Measurements from ENCODE around the gene HDAC4.

HDAC4 gene

DNA sequence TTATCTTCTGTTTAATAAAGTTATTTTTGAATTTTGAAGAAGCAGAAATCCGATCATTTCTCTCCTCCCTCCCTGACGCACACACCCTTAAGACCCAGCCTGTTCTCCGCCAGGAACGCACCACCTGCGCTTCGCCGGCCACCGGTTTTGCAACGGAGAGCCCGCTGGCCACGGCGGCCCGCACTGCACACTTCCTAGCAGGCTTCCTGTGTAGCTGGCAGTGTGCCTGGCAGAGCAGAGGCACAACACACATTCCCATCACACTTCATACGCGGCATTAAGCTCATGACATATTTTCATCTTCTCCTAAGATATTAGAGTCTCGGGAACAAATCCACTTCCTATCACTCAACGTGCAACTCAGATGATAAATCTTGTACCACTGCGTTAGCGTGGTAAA lies 148.0 kb downstream of the HDAC4 start:
- DNase-seq (ENCODE audit: low read depth in 2 of 2) = no peak

DNA sequence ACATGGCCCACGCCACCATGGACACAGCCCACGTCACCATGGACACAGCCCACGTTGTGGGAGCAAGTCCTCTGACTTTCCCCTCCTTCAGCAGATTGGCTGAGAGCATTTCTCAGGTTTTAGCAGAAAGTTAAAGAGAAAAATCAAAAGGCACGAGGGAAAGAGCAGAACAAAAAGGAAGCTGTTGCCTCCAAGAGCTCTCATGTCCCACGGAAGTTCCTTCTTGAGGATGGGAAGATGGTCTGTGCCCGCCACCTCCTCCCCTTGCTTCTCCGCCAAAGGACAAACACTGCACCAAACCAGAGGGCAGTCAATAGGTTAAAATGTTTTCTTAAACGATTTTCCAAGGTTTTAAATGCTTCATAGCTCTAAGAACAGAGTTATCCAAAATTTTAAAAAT lies 148.4 kb downstream of the HDAC4 start:
- no peak for DNase-seq (ENCODE audit: low read depth in 2 of 2)

DNA sequence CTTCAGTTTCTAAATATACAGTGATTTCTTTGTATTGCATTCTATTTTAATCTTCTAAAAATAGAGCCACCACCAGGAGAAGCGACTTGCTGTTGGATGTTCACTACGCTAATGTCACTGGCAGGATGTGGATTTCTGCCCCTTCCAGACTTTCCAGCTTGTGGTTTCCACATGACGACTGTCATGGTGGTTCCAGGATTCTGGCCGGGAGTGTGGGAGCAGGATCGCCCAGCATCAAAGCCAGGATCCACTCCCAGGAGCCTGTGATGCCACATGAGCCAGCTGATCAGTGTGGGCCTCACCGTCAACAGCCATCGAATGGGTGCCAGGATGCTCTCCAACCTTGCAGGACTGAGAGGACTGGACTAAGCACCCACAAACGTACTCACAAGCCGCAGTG lies 148.8 kb downstream of the HDAC4 start:
- DNase-seq (ENCODE audit: low read depth in 2 of 2) = no peak

DNA sequence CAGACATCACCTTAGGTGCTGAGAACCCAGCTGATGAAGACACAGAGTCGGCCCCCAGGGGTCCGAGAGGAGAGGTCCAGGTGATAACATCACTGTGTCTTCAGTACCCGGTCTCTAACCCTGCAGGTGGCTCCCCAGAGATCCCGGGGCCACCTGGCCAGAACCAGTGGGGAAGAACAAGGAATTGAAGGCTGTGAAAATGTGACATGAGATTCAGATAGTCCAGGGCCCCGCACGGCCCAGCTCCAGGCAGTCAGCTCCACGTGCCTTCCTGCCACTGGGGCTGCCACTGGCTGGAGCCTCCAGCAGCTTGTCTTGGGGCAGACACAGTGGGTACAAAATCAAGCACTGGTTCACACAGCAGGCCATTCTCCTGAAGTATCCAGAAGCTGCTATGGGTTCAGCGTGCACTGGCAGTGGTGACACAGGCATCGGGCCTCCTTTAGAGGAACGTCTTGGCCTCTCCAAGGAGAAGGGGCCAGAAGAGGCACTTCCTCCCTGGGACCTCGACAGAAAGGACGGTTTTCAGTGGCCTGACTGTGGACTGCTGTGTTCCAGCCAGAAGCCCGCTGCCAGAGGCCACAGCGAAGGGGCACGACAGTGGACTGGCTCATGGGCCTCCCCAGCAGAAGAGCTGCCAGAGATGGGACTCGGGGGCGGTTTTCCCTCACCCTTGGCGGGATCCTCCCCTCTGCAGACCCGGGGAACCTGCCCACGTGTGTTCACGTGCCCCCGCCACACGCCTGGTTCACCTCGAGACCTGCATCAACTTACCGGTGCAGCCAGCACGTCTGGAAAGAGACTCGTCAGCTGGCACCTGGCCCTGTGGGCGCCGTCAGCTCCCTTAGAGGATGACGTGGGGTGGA lies 150.4 kb downstream of the HDAC4 start:
- DNase-seq (ENCODE audit: low read depth in 2 of 2) = no peak

DNA sequence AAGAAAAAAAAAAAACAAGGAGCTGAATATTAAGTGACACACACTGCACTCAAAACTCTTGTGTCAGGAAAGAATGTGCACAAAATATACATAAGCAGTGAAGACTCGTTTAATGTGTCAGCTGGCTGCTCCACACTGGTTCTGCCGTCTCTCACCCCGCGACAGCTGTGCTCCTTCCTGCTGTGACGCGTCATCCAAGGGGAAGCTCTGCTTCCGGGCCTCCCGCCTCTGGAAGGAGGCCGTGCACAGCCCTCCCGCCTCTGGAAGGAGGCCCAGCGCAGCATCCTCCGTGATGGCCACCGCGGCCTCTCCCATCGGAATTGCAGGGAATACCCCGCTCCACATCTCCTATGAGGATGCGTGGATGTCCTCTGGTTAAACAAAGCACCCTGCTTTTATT lies 151.0 kb downstream of the HDAC4 start:
- DNase-seq (ENCODE audit: low read depth in 2 of 2) = no peak

DNA sequence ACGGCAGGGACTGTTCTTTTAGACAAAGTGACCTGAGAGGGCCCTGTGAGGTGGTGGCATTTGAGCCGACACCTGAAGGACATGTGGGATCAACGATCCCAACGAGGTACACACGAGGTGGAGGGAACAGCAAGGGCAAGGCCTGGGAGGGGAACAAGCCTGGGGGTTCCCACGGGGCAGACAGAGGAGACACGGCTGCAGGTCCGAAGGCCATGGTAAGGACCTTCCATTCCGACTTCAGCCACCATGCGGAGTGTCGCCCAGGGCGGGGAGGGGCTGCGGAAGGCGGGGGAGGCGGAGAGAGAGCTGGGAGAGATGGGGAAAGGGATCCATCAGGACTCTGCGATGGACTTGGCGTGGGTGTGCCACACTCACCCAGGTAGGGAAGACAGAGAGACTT lies 151.8 kb downstream of the HDAC4 start:
- no peak for DNase-seq (ENCODE audit: low read depth in 2 of 2)

DNA sequence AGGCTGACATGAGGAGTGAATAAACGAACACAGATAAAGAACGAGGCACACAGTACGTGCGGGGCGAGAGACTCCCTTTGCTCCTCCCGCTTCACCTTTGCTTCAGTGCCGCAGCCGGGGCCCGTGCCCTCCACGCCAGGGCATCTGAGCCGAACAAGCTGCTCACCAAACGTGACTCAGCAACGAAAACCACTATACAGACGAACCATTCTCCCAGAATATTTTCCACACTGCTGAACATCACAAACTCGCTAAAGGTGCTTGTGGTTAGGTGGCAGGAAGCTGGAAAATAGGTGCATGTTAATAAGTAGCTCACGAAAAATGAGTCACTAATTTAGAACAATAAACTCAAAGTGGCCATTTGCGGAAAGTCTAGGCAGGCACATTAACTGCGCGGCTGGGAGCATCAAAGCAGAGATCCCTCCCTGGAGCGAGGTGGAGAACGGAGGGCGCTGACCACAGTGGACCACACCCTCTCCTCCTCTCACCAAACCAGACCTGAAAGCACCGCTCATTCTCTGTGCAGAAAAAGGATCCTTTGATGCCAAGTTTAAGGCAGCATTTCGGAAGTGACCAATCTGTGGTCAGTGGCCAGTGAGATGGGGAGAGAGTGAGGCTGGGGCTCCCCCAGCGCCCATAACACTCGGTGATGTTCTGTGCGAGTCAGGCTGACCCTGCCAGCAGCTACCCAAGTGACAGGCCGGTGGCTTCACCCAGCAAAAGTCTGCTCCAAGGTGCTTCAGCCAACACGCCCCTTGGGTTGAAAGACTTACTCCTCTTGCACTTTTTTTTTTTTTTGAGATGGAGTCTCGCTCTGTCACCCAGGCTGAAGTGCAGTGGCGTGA lies 153.2 kb downstream of the HDAC4 start:
- no peak for DNase-seq (ENCODE audit: low read depth in 2 of 2)

DNA sequence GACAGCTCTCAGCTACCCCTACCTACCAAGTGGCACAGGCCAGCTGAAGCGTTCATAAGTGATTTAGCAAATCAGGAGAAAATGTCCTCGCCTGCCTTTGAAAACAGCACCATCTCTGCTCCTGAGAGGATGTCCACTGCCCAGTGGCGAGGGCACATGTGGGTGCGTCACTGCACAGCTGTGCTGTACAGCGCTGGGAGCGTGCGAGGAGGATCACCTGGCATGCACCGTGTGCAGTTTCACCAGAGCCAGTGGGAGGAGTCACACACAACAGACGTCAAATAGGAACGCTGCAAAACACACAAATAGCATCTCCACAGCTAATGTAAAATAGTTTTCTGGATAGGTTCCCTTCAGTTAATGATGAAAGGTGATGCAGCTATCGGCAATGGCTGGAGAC lies 154.1 kb downstream of the HDAC4 start:
- DNase-seq (ENCODE audit: low read depth in 2 of 2) = no peak

DNA sequence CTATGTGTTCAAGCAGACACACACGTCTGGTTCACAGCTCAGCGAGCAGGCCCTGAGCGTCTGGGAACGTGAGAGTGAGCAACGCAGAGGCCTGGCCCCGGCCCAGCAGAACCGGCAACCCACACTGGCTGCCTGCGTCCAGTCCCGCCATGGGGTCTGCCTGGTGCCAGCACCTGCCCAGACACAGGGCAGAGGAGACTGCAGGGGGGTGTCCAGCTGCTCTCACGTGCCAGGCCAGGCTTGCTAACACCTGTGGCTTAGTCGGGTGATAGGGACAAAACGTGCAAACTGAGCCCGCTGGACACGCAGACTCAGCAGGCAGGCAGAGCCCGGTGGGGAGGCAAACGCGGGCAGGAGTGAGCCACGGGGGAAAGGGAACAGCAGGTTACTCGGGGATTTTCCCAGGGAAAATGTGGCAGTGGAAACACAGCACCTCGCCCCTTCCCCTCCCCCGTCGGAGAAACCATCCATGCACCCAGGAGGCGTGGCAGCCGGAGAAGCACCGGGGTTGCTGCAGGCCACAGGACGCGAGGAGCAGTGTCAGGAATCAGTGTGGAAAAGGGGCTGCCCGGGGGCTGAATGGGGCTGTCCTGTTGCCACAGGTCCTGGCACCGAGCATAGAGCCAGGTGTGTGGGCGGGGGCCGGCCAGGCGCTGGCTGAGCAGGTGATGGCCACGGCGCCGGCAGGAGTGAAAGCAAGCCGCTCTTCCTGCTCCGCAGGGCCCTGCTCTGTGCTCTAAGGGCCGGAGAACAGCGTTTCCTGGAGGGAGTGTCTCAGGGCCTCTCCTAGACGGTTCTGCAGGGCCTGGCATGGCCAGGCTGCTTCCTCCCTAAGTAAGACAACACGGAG lies 154.7 kb downstream of the HDAC4 start:
- DNase-seq (ENCODE audit: low read depth in 2 of 2) = no peak

DNA sequence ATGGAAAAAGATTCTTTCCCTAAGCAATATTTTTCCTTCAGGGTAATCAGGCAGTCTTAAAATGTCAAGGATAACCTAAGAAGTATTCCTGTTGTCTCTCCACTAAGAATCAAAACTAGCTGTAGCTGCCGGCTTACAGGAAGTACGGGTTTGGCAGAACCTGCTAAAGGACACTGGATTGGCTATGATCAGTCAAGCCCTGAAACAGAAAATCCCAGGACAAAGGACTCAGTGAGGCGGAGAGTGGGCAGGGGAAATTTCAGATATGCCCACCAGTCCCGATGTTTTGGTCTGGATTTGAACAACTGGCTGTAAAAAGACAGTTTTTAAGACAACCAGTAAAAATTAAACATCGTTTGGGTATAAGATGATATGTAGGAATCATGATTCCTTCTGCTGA lies 155.7 kb downstream of the HDAC4 start:
- no peak for DNase-seq (ENCODE audit: low read depth in 2 of 2)

DNA sequence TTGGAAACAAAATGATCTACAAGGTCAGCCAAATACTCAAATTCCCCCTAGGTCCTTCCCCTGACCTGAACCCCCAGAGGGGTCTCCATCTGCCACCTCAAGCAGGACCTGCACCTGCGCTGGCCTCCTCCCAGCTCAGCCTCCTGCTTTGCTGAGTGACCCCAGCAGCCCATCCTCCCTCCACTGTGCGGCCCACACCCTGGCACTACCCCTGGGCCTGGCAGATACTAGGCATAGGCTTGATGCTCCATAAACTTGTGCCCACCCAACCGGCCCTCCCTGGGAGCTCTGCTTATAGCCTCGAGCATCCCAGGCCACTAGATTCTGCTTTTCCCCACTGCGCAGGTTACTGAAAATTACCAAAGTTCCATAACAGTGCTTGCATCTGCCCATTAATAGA lies 156.2 kb downstream of the HDAC4 start:
- DNase-seq (ENCODE audit: low read depth in 2 of 2) = no peak

DNA sequence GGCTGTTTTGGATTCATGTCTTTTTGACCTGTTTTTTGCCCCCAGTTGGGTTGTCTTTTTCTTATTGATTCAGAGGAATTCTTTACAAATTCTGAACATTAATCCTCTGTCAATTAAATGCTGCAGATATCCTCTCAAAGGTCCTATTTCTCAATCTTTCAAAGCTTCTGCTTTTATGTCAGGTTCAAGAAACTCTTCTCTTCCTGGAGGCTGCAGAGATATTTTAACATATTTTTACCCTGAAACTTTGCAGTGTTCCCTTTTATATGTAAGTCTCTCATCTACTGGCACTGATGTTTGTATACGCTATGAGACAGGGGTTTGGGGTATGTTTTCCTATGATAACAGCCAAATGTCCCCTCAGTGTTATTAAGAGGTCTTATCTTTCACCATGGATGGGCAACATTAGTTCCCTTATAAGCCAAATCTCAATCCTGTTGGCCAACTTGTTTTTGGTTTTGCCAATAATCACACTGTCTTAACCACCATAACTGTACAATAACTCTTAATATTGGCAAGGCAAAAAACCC lies 159.3 kb downstream of the HDAC4 start:
- DNase-seq (ENCODE audit: low read depth in 2 of 2) = no peak

DNA sequence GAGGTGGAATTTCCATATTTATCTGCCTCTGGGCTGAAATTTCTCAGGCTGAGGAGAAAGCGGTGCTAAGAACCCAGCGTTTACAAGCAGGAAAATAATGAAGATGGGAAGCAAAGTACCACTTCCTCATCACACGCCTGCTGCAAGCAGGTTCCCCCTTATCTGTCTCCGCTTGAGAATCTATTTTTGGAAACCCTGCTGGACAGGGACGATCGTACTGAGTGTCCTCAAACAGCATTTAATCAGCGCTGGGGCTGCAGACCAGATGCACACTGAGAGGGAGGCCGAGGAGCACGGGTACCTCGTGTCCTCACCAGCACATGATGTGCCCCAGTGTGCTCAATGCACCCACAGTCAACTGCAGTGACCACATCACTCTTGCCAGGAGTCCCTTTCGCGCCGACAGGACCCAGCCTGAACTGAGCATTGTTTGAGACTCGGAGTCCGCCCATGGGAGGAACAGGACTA lies 160.4 kb downstream of the HDAC4 start:
- no peak for DNase-seq (ENCODE audit: low read depth in 2 of 2)

DNA sequence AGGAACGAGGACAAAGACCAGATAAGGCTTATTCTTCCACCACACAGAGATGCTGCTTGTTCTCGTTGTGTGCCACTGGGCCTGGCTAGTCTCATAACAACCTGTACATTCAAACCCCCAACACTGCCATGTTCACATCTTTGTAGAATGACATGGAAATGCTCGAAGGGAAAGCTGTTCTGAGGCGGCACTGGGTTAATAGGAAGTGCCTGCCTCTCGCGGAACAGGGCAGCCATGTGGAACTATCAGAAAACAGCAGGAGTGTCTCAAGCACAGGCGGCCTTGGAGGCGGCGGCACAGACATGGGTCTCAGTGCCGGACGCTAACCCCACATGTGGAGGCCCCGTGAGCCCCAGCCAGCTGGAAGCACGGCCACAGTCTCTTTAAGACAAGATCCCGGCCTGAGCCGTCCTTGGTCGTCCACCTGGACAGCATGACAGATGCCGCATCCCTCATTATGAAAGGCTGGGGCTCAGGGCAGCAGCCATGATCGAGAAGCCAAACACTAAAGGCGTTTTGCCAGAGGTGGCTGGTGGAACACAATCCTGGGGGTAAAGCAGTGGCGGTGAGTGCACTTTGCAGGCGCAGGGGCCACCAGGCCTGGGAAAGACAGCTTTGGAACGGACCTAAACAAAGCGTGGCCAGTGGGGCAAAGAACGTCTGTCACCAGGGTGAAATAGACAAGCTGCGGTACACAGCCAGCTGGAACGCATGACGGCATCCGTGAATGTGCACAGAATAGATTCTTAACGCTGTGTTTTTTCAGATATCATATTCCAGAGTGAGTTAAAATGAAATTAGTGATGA lies 161.0 kb downstream of the HDAC4 start:
- no peak for DNase-seq (ENCODE audit: low read depth in 2 of 2)

DNA sequence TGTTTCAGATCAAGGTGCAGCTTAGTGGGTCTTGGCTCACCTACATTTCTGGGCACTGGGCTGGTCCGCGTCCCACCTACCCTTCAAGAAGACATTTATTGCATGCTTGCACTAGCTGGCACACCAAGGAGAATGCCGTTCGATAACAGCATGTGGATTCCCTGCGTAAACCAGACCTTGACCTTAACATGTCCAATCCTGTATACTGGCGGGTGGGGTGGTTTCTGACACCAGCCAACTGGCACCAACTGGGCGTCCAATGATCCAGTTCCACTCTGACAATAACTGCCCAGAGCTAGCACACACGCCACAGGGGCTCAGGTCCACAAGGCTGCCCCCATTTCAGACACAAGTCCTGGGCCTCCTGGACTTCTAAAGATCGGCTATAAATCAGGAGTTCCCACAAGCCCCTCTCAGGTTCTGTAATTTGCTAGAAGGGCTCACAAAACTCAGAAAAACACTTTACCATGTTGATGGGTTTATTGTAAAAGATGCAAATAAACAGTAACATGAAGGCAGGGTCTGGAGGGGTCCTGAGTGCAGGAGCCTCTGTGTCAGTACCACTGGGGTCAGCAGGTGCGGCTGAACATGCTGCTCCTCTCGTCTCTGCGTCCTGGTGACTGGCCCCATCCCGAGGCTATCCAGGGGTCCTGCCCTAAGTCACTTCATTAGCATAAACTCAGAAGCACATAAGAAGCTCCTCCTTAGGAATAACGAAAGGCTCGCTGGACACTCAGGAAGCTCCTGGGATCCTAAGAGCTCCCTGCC lies 161.8 kb downstream of the HDAC4 start:
- DNase-seq (ENCODE audit: low read depth in 2 of 2) = no peak

DNA sequence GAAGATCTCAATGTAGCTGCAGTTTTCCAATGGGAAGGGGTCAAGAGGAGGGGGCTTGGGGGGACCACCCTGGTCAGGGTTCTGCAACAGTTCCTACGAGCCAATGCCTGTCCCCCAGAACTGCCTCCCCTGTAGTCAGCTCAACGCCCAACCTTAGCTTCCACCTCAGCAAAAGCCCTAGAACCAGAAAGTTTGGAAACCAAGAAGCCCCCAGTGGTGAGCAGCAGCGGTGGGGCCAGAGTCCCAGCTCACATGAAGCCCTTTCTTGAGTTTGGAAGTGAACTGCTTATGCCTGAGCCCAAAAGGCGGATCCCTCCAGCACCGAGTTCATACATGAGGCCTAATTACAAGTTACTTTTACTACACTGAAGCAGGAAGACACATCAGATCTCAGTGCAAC lies 162.4 kb downstream of the HDAC4 start:
- no peak for DNase-seq (ENCODE audit: low read depth in 2 of 2)

DNA sequence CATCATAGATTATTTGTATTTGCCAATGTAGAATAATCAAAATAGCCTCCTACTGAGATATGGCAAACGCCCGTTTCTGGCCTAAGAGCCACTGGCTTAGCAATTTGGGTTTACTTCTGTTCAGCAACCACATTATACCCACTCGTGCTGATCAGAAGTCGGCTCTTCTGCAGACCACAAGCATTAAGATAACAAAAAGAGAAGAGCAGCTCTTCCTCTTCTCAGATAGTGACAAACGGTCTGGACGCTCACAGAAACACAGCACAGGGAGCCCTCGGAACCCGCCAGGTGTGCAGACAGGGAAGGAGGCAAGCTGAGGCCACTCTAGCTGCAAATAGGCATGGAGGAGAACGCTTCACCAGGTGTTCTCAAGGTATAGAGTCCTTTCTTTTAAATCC lies 164.0 kb downstream of the HDAC4 start:
- DNase-seq (ENCODE audit: low read depth in 2 of 2) = no peak

DNA sequence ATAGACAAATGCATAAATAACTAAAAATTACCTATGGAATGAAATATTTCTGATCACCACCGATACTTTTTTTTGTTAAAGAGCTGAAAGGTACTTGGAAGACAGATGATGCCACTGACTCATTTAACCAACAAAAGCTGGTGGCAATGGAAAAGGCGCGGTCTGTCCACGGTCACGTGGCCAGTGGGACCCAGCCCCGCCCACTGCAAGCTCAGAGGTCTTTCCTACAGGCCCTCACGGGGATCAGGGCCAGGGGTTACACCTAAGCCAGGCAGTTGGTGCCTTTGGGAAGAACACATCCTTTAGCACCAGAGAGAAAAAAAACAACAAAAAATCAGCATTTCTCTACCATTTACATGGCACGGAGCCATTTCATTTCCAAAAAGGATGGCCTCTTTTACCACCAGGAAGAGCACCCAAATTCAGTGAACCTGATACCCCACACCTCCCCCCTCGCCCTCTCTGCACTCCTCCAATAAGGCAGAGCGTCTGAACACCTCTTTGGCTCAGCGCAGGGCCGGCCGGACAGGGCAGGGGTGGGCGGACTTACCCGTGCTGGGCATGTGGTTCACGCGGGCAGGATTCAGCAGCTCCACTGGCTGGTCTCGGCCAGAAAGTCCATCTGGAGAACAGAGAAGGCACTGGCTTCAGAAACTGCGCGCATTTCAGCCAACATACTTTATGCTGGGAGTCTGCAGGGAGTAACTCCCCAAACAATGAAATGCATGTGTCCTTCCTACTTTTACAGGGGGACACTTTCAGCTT lies 164.6 kb downstream of the HDAC4 start:
- no peak for DNase-seq (ENCODE audit: low read depth in 2 of 2)

DNA sequence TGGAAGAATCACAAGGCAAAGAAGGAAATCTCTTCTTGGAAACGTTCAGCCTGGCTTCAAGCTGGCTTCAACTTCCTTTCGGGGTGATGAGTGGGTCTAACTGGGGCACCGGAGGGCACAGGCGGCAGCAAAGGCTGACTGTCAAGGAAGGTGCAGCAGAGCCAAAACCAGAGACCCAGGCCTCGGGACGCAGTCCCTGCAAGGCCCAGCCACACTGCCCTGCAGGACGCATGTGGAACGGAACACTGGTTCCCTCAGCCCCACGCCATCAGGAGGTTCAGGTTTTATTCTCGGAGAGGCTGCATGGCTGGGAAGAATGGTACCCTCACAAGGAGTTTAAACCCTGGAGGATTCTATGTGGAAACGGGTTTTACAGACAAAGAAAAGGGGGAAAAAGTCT lies 165.5 kb downstream of the HDAC4 start:
- DNase-seq (ENCODE audit: low read depth in 2 of 2) = no peak
